Activated CD8-positive, alpha-beta T cell treated with anti-CD3 and anti-CD28 coated beads for 36 hours (primary cell): ENCODE data around the gene AOPEP. TPM values are rescaled to one million over a fixed set of nuclear protein-coding genes. Genes with fewer than 3 reads are reported as not detected.

Experiments used
- ATAC-seq: fragments of 200-7000 bp; cut with Tn5 transposase; one replicate; pipeline ENCODE4 v1.10.0; 2021; ENCODE audit warnings: mild to moderate bottlenecking, moderate library complexity
- CTCF ChIA-PET: fragments of 350-600 bp; sonication (Branson Sonifier 250); formaldehyde crosslinking; loops from one replicate; lab custom pipeline; 2021; ENCODE audit warnings: antibody characterized with exemption; lab: Charles Lee
- POLR2A ChIA-PET: fragments of 350-600 bp; sonication (Branson Sonifier 250); formaldehyde crosslinking; loops from one replicate; lab custom pipeline; 2021; ENCODE audit warnings: antibody characterized with exemption; lab: Charles Lee
- DNase-seq: peaks from one replicate; pipeline ENCODE4 v3.0.0-alpha.2; 2020
- H3K27ac Mint-ChIP-seq: one replicate; pipeline ENCODE4 v1.8.0; 2021; ENCODE audit warnings: mild to moderate bottlenecking, mixed read lengths
- H3K27me3 Mint-ChIP-seq: one replicate; pipeline ENCODE4 v1.8.0; 2021; ENCODE audit warnings: mixed read lengths
- H3K36me3 Mint-ChIP-seq: one replicate; pipeline ENCODE4 v1.8.0; 2021; ENCODE audit warnings: low read depth, mixed read lengths
- H3K4me1 Mint-ChIP-seq: one replicate; pipeline ENCODE4 v1.8.0; 2021; ENCODE audit warnings: low read depth, mixed read lengths
- H3K4me3 Mint-ChIP-seq: one replicate; pipeline ENCODE4 v1.8.0; 2021; ENCODE audit warnings: mild to moderate bottlenecking, moderate library complexity, mixed read lengths
- H3K9me3 Mint-ChIP-seq: one replicate; pipeline ENCODE4 v1.8.0; 2021; ENCODE audit warnings: mixed read lengths
- intact Hi-C: fragments of 100-400 bp; cut with micrococcal nuclease; formaldehyde crosslinking; loops from one replicate; pipeline ENCODE4 v1.10.0; 2022
- total RNA-seq, 2 experiments: library from RNA; stranded (reverse); gene quantifications; one replicate each; pipeline ENCODE4 v1.2.3, GENCODE V29; 2021
- TF ChIP-seq, protein P1 (sequence below): fragments of 200-600 bp; IDR thresholded peaks from one replicate; pipeline ENCODE4 v1.8.0; 2022; ENCODE audit warnings: antibody characterized with exemption, mild to moderate bottlenecking

The AOPEP gene
- total RNA-seq, 2 experiments from 2014 or later, result 7.1 to 8.7 TPM

GRCh38 chr9:95111716-95112115 lies 385.2 kb downstream of the AOPEP start:
- H3K9me3 Mint-ChIP-seq, result no peaks in the 10 kb centered on the region
- CTCF ChIA-PET, result interaction anchor here (1.3 kb wide), 1 partner anchor 16 kb away, joined by 7 read pairs; no protein-coding TSS in a partner anchor
- TF ChIP-seq, protein P1, sequence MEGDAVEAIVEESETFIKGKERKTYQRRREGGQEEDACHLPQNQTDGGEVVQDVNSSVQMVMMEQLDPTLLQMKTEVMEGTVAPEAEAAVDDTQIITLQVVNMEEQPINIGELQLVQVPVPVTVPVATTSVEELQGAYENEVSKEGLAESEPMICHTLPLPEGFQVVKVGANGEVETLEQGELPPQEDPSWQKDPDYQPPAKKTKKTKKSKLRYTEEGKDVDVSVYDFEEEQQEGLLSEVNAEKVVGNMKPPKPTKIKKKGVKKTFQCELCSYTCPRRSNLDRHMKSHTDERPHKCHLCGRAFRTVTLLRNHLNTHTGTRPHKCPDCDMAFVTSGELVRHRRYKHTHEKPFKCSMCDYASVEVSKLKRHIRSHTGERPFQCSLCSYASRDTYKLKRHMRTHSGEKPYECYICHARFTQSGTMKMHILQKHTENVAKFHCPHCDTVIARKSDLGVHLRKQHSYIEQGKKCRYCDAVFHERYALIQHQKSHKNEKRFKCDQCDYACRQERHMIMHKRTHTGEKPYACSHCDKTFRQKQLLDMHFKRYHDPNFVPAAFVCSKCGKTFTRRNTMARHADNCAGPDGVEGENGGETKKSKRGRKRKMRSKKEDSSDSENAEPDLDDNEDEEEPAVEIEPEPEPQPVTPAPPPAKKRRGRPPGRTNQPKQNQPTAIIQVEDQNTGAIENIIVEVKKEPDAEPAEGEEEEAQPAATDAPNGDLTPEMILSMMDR, result no peak
- no peak for ATAC-seq
- no peaks in the 10 kb centered on the region for H3K27me3 Mint-ChIP-seq
- no peak overlapping the region for H3K27ac Mint-ChIP-seq
- H3K4me1 Mint-ChIP-seq, result no peaks in the 10 kb centered on the region
- POLR2A ChIA-PET, result no interaction called here
- H3K36me3 Mint-ChIP-seq, result no peaks in the 10 kb centered on the region
- H3K4me3 Mint-ChIP-seq, result no peak overlapping the region
- no peak for DNase-seq
- intact Hi-C loops, result no loop called here

DNA sequence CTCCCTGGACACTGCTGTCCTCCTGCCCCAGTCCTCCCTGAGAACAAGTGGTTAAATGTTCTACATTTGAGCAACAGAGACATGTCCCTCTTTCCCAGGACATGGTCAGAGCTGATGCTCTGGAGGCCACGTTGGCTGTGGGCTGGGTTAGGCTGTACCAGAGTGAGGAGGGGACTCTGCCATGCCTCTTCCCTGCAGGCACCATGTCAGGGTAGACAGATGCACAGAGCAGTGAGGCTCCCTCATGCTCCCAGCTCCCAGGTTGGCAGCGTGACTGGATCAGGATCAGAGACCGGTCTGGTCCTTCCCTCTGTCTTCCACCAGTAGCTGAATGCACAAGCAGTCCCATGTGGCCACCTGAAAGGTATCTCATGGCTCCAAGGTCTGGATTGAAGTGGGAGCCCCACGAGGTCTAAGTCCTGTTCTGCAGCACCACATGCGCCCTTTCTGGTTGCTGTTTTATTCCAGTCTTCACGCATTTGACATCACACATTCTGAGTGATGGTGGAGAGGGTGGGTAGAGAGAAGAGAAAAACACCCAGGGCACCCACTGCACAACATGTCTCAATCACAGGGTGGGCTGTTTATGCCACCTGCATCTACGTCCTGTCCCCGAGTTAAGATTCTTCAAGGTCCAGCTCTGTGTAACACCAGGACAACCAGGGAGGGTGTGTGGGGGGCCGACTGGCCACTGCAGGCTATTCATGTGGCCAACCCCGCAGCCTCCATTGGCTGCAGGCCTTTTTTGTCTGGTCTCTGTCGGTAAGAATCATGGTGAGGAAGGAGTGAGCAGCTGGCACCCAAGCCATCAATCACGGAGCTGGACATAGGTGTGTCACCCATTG lies 386.2 kb downstream of the AOPEP start:
- POLR2A ChIA-PET, result interaction anchor here (0.6 kb wide), 1 partner anchor 1699 kb away, joined by 3 read pairs; no protein-coding TSS in a partner anchor
- H3K36me3 Mint-ChIP-seq, result no peaks in the 10 kb centered on the region
- intact Hi-C loops, result no loop called here
- TF ChIP-seq, protein P1, result no peak
- no peaks in the 10 kb centered on the region for H3K9me3 Mint-ChIP-seq
- H3K27me3 Mint-ChIP-seq, result no peaks in the 10 kb centered on the region
- H3K4me1 Mint-ChIP-seq, result no peaks in the 10 kb centered on the region
- no peak overlapping the region for H3K4me3 Mint-ChIP-seq
- no peak overlapping the region for H3K27ac Mint-ChIP-seq
- DNase-seq (no peak), ATAC-seq (no peak)
- CTCF ChIA-PET, result interaction anchor here (1.3 kb wide), 2 partner anchors 15 to 19 kb away, joined by 4 to 7 read pairs; no protein-coding TSS in a partner anchor

GRCh38 chr9:95115104-95115503 lies 388.6 kb downstream of the AOPEP start:
- H3K27ac Mint-ChIP-seq, result no peak overlapping the region
- no peaks in the 10 kb centered on the region for H3K27me3 Mint-ChIP-seq
- DNase-seq (no peak), ATAC-seq (no peak)
- CTCF ChIA-PET, result interaction anchor here (1.3 to 3.9 kb wide), 2 partner anchors 12 to 434 kb away, joined by 4 to 18 read pairs; no protein-coding TSS in a partner anchor
- no peaks in the 10 kb centered on the region for H3K36me3 Mint-ChIP-seq
- POLR2A ChIA-PET, result interaction anchor here (0.6 kb wide), 1 partner anchor 10 kb away, joined by 3 read pairs; no protein-coding TSS in a partner anchor
- TF ChIP-seq, protein P1, result no peak
- no peaks in the 10 kb centered on the region for H3K4me1 Mint-ChIP-seq
- no peaks in the 10 kb centered on the region for H3K9me3 Mint-ChIP-seq
- intact Hi-C loops, result no loop called here
- H3K4me3 Mint-ChIP-seq, result no peak overlapping the region

- intact Hi-C loops, result no loop called here
- H3K27ac Mint-ChIP-seq, result no peak overlapping the region
- H3K9me3 Mint-ChIP-seq, result no peaks in the 10 kb centered on the region
- H3K4me1 Mint-ChIP-seq, result no peaks in the 10 kb centered on the region
- POLR2A ChIA-PET, result interaction anchor here (0.6 kb wide), 1 partner anchor 9 kb away, joined by 3 read pairs; no protein-coding TSS in a partner anchor
- H3K27me3 Mint-ChIP-seq, result no peaks in the 10 kb centered on the region
- no peak for ATAC-seq
- DNase-seq, result no peak
- H3K36me3 Mint-ChIP-seq, result no peaks in the 10 kb centered on the region
- TF ChIP-seq, protein P1, result no peak
- CTCF ChIA-PET, result interaction anchor here (0.7 to 3.9 kb wide), 3 partner anchors 11 to 435 kb away, joined by 4 to 18 read pairs (median 7); no protein-coding TSS in a partner anchor
- H3K4me3 Mint-ChIP-seq, result no peak overlapping the region
Observed at GRCh38 chr9:95116002-95116807, 389.7 kb downstream of the AOPEP start.
